HEK293T (cell line): ENCODE measurements around the gene PGLYRP1.

ENCODE experiments used
- CTCF ChIA-PET: fragments of 350-600 bp; formaldehyde crosslinking; extraction: SDS; loops from one replicate; lab custom pipeline; 2021; ENCODE audit warnings: antibody characterized with exemption, inconsistent platforms; lab: Yijun Ruan, JAX
- POLR2A ChIA-PET: fragments of 350-600 bp; formaldehyde crosslinking; extraction: SDS; loops from one replicate; lab custom pipeline; 2020; ENCODE audit warnings: antibody characterized with exemption, inconsistent platforms; lab: Yijun Ruan, JAX
- DNase-seq: peaks from one replicate; pipeline ENCODE4 v3.0.0; 2012; ENCODE audit warnings: mixed read lengths; ENCODE audit errors: extremely low spot score
- ARNT ChIP-seq: fragments of 450-650 bp; IDR thresholded peaks from 2 replicates; pipeline ENCODE4 v1.6.1; 2017; ENCODE audit warnings: mild to moderate bottlenecking
- BHLHE40 ChIP-seq: fragments of 450-650 bp; IDR thresholded peaks from 2 replicates; pipeline ENCODE4 v1.6.1; 2016; ENCODE audit warnings: mild to moderate bottlenecking, moderate library complexity, borderline replicate concordance
- CTBP1 ChIP-seq: fragments of 450-650 bp; IDR thresholded peaks from 2 replicates; pipeline ENCODE4 v1.6.1; 2016; ENCODE audit warnings: borderline replicate concordance
- ELF4 ChIP-seq: fragments of 450-650 bp; IDR thresholded peaks from 2 replicates; pipeline ENCODE4 v1.6.1; 2017; ENCODE audit warnings: antibody characterized with exemption
- FOXA1 ChIP-seq: fragments of 450-650 bp; IDR thresholded peaks from 2 replicates; pipeline ENCODE4 v1.6.1; 2016; ENCODE audit warnings: mild to moderate bottlenecking
- FOXK2 ChIP-seq: fragments of 450-650 bp; IDR thresholded peaks from 2 replicates; pipeline ENCODE4 v1.6.1; 2016; ENCODE audit warnings: mild to moderate bottlenecking
- FOXM1 ChIP-seq: fragments of 450-650 bp; IDR thresholded peaks from 2 replicates; pipeline ENCODE4 v1.6.1; 2017; ENCODE audit warnings: mild to moderate bottlenecking, borderline replicate concordance
- HDGF ChIP-seq: fragments of 450-650 bp; IDR thresholded peaks from 2 replicates; pipeline ENCODE4 v1.6.1; 2017; ENCODE audit warnings: antibody characterized with exemption, borderline replicate concordance
- L3MBTL2 ChIP-seq: fragments of 450-650 bp; conservative IDR thresholded peaks from 2 replicates; pipeline ENCODE4 v1.6.1; 2016; ENCODE audit warnings: mild to moderate bottlenecking
- LEF1 ChIP-seq: fragments of 450-650 bp; IDR thresholded peaks from 2 replicates; pipeline ENCODE4 v1.6.1; 2017; ENCODE audit warnings: mild to moderate bottlenecking, borderline replicate concordance
- NFRKB ChIP-seq: fragments of 450-650 bp; IDR thresholded peaks from 2 replicates; pipeline ENCODE4 v1.6.1; 2016; ENCODE audit warnings: mild to moderate bottlenecking, moderate library complexity
- SP1 ChIP-seq: fragments of 450-650 bp; IDR thresholded peaks from 2 replicates; pipeline ENCODE4 v1.6.1; 2017
- SUZ12 ChIP-seq: fragments of 450-650 bp; IDR thresholded peaks from 2 replicates; pipeline ENCODE4 v1.6.1; 2016; ENCODE audit warnings: mild to moderate bottlenecking
- TARDBP ChIP-seq: fragments of 450-650 bp; IDR thresholded peaks from 2 replicates; pipeline ENCODE4 v1.6.1; 2016
- ZNF384 ChIP-seq: fragments of 450-650 bp; IDR thresholded peaks from 2 replicates; pipeline ENCODE4 v1.6.1; 2016
- TF ChIP-seq, protein P1 (sequence below): fragments of 450-650 bp; IDR thresholded peaks from 2 replicates; pipeline ENCODE4 v1.6.1; 2016

The PGLYRP1 gene

DNA sequence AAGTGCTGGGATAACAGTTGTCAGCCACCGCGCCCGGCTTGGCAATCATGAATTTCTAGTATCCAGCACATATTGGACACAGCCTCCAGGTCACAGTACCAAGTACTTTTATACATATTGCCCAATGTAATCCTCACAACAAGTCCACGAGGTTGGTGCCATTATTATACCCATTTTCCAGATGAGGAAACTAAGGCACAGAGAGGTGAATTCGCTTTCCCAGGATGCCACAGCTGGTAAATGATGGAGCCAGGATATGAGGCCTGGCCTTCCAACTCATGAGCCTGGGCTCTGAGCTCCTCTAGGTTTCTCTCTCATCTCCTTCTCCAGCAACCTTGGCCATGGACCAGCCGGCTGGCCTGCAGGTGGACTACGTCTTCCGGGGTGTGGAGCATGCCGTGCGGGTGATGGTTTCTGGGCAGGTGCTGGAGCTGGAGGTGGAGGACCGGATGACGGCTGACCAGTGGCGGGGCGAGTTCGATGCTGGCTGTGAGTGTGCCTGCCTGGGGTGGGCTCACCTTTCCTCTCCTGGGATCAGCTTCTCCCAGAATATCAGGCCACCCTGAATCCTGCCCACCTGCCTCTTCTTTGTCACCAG is 20.1 kb downstream of the PGLYRP1 start:
- POLR2A ChIA-PET: no interaction called here
- no peak for TF ChIP-seq ELF4
- TF ChIP-seq FOXK2: no peak
- TF ChIP-seq CTBP1: no peak
- TF ChIP-seq, protein P1, sequence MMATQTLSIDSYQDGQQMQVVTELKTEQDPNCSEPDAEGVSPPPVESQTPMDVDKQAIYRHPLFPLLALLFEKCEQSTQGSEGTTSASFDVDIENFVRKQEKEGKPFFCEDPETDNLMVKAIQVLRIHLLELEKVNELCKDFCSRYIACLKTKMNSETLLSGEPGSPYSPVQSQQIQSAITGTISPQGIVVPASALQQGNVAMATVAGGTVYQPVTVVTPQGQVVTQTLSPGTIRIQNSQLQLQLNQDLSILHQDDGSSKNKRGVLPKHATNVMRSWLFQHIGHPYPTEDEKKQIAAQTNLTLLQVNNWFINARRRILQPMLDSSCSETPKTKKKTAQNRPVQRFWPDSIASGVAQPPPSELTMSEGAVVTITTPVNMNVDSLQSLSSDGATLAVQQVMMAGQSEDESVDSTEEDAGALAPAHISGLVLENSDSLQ: no peak
- no peak for TF ChIP-seq ARNT
- no peak for TF ChIP-seq LEF1
- CTCF ChIA-PET: interaction anchor here (1.1 kb wide), 1 partner anchor 14 kb away, joined by 3 read pairs; no protein-coding TSS in a partner anchor
- DNase-seq: no peak

DNA sequence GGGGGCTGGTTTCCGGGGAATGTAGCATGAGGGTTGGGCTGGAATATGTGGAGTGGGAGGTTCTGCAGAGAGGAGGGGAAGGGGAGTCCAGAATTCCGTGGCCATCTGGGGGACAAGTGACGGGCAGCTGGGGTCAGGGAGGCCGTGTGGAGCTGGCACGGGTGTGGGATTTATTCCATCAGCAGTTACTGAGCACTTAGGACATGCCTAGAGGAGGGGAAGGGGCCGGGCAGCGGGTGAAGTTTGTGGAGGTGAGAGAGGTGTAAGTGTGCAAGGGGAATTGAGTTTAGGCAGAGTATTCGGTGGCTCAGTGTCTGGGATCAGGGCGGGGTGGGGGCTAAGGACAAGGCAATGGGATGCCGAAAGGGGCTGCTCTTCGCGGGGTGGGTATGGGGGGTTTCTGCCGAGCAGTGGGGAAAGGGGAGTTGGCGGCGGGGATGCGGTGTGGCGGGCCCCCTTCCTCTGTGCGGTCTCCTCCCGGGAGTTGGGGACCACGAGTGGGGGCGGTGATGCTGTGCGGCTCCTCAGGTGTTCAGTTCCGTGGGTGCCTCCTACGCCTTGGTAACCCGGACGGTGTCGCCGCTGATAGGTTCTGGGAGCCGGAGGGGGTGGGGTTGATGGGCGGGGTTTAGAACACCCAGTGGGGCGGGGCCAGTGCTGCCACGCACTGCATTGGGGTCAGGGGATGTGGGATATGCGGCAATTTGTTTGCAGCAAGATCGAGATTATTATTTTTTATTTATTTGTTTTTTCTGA is 22.2 kb downstream of the PGLYRP1 start:
- no peak for TF ChIP-seq ELF4
- no peak for TF ChIP-seq FOXM1
- no peak for TF ChIP-seq FOXA1
- no peak for TF ChIP-seq ARNT
- no peak for TF ChIP-seq SUZ12
- TF ChIP-seq HDGF: no peak
- no peak for TF ChIP-seq NFRKB
- no peak for TF ChIP-seq ZNF384
- no peak for TF ChIP-seq LEF1
- no peak for TF ChIP-seq TARDBP
- TF ChIP-seq L3MBTL2: no peak
- TF ChIP-seq CTBP1: no peak
- TF ChIP-seq SP1: no peak
- TF ChIP-seq, protein P1: no peak
- TF ChIP-seq BHLHE40: no peak
- TF ChIP-seq FOXK2: no peak
- CTCF ChIA-PET: no interaction called here
- POLR2A ChIA-PET: no interaction called here
- DNase-seq: peak; percentile 82

DNA sequence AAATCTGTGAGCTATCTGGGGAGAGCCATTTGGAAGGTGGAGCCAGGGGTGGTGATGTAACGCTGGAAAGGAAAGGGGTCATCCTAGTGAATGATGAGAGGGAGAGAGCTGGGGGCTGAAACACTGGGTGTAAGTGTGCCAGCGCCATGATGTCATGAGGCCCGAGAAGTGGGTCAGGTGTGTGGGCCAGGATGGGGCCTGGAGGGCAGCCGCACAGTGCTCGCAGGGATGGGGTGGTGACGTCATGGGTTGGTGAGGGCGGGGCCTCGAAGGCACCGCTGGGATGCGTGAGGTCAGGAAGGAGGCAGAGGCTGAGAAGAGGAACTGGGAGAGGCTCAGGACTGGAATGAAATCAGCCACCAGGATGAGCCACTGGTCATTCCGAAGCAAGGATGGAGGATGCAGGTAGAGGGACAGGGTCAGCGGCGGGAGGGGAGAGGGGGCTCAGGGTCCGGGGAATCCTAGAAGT is 23.2 kb downstream of the PGLYRP1 start:
- POLR2A ChIA-PET: interaction anchor here (0.7 kb wide), 1 partner anchor 1492 kb away, joined by 3 read pairs; no protein-coding TSS in a partner anchor
- CTCF ChIA-PET: no interaction called here
- peak; percentile 59 for DNase-seq
- TF ChIP-seq NFRKB: no peak
- TF ChIP-seq, protein P1: no peak
- no peak for TF ChIP-seq FOXA1
- TF ChIP-seq L3MBTL2: no peak
- TF ChIP-seq HDGF: no peak
- no peak for TF ChIP-seq SP1
- TF ChIP-seq CTBP1: no peak
- TF ChIP-seq SUZ12: no peak
- no peak for TF ChIP-seq LEF1
- no peak for TF ChIP-seq ZNF384
- no peak for TF ChIP-seq BHLHE40
- TF ChIP-seq FOXM1: no peak
- TF ChIP-seq ARNT: no peak

DNA sequence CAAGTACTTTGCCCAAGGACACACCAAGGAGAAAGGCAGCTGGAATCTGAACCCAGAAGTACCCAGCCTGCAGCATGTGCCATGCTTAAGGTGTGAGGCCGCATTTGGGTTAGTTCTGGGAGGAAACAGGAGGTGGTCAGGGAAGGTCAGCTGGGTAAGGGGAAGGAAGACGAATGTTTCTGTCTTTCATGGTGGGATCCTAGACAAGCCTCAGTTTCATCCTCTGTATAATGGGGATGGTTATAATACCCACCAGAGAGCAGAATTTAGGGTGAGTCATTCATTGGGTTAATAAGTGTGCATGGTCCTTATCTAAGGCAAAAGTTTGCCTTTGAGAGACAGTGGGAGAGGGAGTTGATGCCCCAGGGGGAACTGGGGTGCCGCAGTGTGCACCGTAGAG is 24.0 kb downstream of the PGLYRP1 start:
- TF ChIP-seq ELF4 (no peak), CTBP1 (no peak), ZNF384 (no peak), SP1 (no peak), LEF1 (no peak), TARDBP (no peak), L3MBTL2 (no peak), FOXA1 (no peak), NFRKB (no peak)
- DNase-seq: no peak
- ChIA-PET POLR2A (interaction anchor here (0.7 kb wide), 1 partner anchor 1491 kb away, joined by 3 read pairs; no protein-coding TSS in a partner anchor), CTCF (no interaction called here)

DNA sequence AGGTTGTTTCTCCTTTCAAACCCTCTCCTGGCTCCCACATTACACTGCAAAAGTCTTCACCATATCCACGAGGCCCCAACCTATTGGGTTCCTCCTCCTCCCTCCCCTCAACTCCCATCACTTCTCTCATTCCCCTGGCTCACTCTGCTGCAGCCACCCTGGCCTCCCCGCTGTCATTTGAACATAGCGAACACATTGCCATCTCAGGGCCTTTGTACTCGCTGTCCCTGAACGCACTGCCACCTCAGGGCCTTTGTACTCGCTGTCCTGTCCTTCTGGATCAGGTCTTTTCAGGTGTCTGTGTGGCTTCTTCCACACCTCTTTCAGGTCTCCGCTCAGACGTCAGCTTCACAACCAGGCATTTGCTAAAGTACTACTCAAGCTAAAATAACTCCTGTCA is 25.9 kb downstream of the PGLYRP1 start:
- CTCF ChIA-PET: no interaction called here
- POLR2A ChIA-PET: no interaction called here
- DNase-seq: no peak
- TF ChIP-seq, protein P1: no peak
- TF ChIP-seq CTBP1 (no peak), SUZ12 (no peak), FOXA1 (no peak), TARDBP (no peak), FOXM1 (no peak), ARNT (no peak), BHLHE40 (no peak), HDGF (no peak), ELF4 (no peak), SP1 (no peak), LEF1 (no peak), FOXK2 (no peak), ZNF384 (no peak), L3MBTL2 (no peak), NFRKB (no peak)
